H9 (cell line): ENCODE data around the gene SLC12A8. TPM values are rescaled to one million over a fixed set of nuclear protein-coding genes. Genes with fewer than 3 reads are reported as not detected.

Experiments
- DNase-seq: peaks from one replicate; pipeline ENCODE4 v3.0.0-alpha.2; 2017
- H2AFZ ChIP-seq: one replicate; pipeline ENCODE4 v1.6.1; 2013; ENCODE audit warnings: mild to moderate bottlenecking, low read length, control low read depth, moderate library complexity
- H2AK5ac ChIP-seq: 2 replicates; pipeline ENCODE4 v1.6.1; 2013; ENCODE audit warnings: low read length, control low read depth, mixed read lengths; ENCODE audit not compliant: insufficient read length
- H2BK120ac ChIP-seq: one replicate; pipeline ENCODE4 v1.6.1; 2013; ENCODE audit warnings: low read depth, mild to moderate bottlenecking, low read length, control low read depth, inconsistent platforms; ENCODE audit not compliant: poor library complexity, severe bottlenecking
- H2BK12ac ChIP-seq: 2 replicates; pipeline ENCODE4 v1.6.1; 2013; ENCODE audit warnings: low read length, control low read depth, mixed read lengths, low read depth; ENCODE audit not compliant: insufficient read length
- H2BK15ac ChIP-seq: 2 replicates; pipeline ENCODE4 v1.6.1; 2013; ENCODE audit warnings: low read depth, low read length, control low read depth
- H2BK20ac ChIP-seq: one replicate; pipeline ENCODE4 v1.6.1; 2013; ENCODE audit warnings: low read depth, mild to moderate bottlenecking, low read length, control low read depth, inconsistent platforms; ENCODE audit not compliant: poor library complexity, severe bottlenecking
- H2BK5ac ChIP-seq: 2 replicates; pipeline ENCODE4 v1.6.1; 2013; ENCODE audit warnings: low read length, control low read depth, mixed read lengths; ENCODE audit not compliant: insufficient read length
- H3K14ac ChIP-seq: 2 replicates; pipeline ENCODE4 v1.6.1; 2013; ENCODE audit warnings: low read length, control low read depth; ENCODE audit not compliant: insufficient read depth
- H3K18ac ChIP-seq: 2 replicates; pipeline ENCODE4 v1.6.1; 2013; ENCODE audit warnings: low read depth, mild to moderate bottlenecking, mixed read lengths, low read length, control low read depth; ENCODE audit not compliant: insufficient read length
- H3K23ac ChIP-seq: 2 replicates; pipeline ENCODE4 v1.6.1; 2013; ENCODE audit warnings: low read length, control low read depth, mixed read lengths, low read depth; ENCODE audit not compliant: insufficient read length
- H3K23me2 ChIP-seq: 2 replicates; pipeline ENCODE4 v1.6.1; 2013; ENCODE audit warnings: low read depth, mild to moderate bottlenecking, mixed read lengths, low read length, control low read depth; ENCODE audit not compliant: insufficient read length, poor library complexity, severe bottlenecking
- H3K27ac ChIP-seq: 2 replicates; pipeline ENCODE4 v1.5.1; 2013; ENCODE audit warnings: low read length, control low read depth, mixed read lengths, low read depth; ENCODE audit not compliant: insufficient read length
- H3K27me3 ChIP-seq: 2 replicates; pipeline ENCODE4 v1.6.1; 2013; ENCODE audit warnings: low read length, control low read depth, inconsistent platforms; ENCODE audit not compliant: insufficient read depth
- H3K4ac ChIP-seq: 2 replicates; pipeline ENCODE4 v1.6.1; 2013; ENCODE audit warnings: low read depth, mild to moderate bottlenecking, control low read depth, inconsistent platforms, low read length, moderate library complexity
- H3K4me1 ChIP-seq: 2 replicates; pipeline ENCODE4 v1.6.1; 2013; ENCODE audit warnings: low read length, control low read depth, inconsistent platforms; ENCODE audit not compliant: insufficient read depth
- H3K4me2 ChIP-seq: 2 replicates; pipeline ENCODE4 v1.6.1; 2013; ENCODE audit warnings: low read length, control low read depth, mixed read lengths; ENCODE audit not compliant: insufficient read length, insufficient read depth
- H3K56ac ChIP-seq: 2 replicates; pipeline ENCODE4 v1.6.1; 2013; ENCODE audit warnings: low read depth, mild to moderate bottlenecking, mixed read lengths, low read length, control low read depth; ENCODE audit not compliant: insufficient read length
- H3K79me1 ChIP-seq: 2 replicates; pipeline ENCODE4 v1.6.1; 2013; ENCODE audit warnings: low read depth, mild to moderate bottlenecking, moderate library complexity, low read length, control low read depth, inconsistent platforms; ENCODE audit not compliant: insufficient read depth, poor library complexity, severe bottlenecking
- H3K79me2 ChIP-seq: 2 replicates; pipeline ENCODE4 v1.6.1; 2013; ENCODE audit warnings: low read length, control low read depth, inconsistent platforms; ENCODE audit not compliant: insufficient read depth
- H3K9ac ChIP-seq: 2 replicates; pipeline ENCODE4 v1.6.1; 2013; ENCODE audit warnings: low read length, control low read depth, mixed read lengths; ENCODE audit not compliant: insufficient read length; ENCODE audit errors: extremely low read depth
- H3K9me3 ChIP-seq: one replicate; pipeline ENCODE4 v1.6.1; 2013; ENCODE audit warnings: low read depth, low read length, inconsistent platforms; ENCODE audit not compliant: control insufficient read depth
- H3T11ph ChIP-seq: one replicate; pipeline ENCODE4 v1.6.1; 2013; ENCODE audit warnings: mild to moderate bottlenecking, low read length, control low read depth, inconsistent platforms
- H4K20me1 ChIP-seq: one replicate; pipeline ENCODE4 v1.6.1; 2013; ENCODE audit not compliant: control insufficient read depth, insufficient read length, insufficient read depth
- H4K5ac ChIP-seq: 2 replicates; pipeline ENCODE4 v1.6.1; 2013; ENCODE audit warnings: low read depth, mild to moderate bottlenecking, mixed read lengths, low read length, control low read depth; ENCODE audit not compliant: insufficient read length
- H4K8ac ChIP-seq: replicated peaks from 2 replicates; pipeline ENCODE4 v1.6.1; 2013; ENCODE audit warnings: low read length, control low read depth, mixed read lengths, low read depth; ENCODE audit not compliant: insufficient read length
- H4K91ac ChIP-seq: 2 replicates; pipeline ENCODE4 v1.6.1; 2013; ENCODE audit warnings: low read depth, mild to moderate bottlenecking, moderate library complexity, mixed read lengths, low read length, control low read depth; ENCODE audit not compliant: insufficient read length
- H3K27ac Mint-ChIP-seq, 3 experiments: 2 replicates in 2 of 3; 3 replicates in 1 of 3; pipeline ENCODE4 v1.8.0; 2020 to 2021; ENCODE audit warnings: mixed read lengths in 3 of 3, mild to moderate bottlenecking in 1 of 3, moderate library complexity in 1 of 3
- H3K27me3 Mint-ChIP-seq: 2 replicates; pipeline ENCODE4 v1.8.0; 2021; ENCODE audit warnings: low read depth, mild to moderate bottlenecking, moderate library complexity, mixed read lengths
- H3K36me3 Mint-ChIP-seq, 3 experiments: 2 replicates in 2 of 3; 3 replicates in 1 of 3; pipeline ENCODE4 v1.8.0; 2020 to 2021; ENCODE audit warnings: low read depth in 3 of 3, mixed read lengths in 3 of 3; ENCODE audit not compliant: insufficient read depth in 1 of 3
- H3K4me1 Mint-ChIP-seq, 2 experiments: 2 replicates each; pipeline ENCODE4 v1.8.0; 2020; ENCODE audit warnings: mixed read lengths in 2 of 2
- H3K4me3 Mint-ChIP-seq, 2 experiments: 2 replicates in 1 of 2; 3 replicates in 1 of 2; pipeline ENCODE4 v1.8.0; 2020 to 2021; ENCODE audit warnings: mild to moderate bottlenecking in 2 of 2, mixed read lengths in 2 of 2, moderate library complexity in 1 of 2
- H3K9me3 Mint-ChIP-seq, 2 experiments: 2 replicates in 1 of 2; 3 replicates in 1 of 2; pipeline ENCODE4 v1.8.0; 2020; ENCODE audit warnings: mild to moderate bottlenecking in 2 of 2, mixed read lengths in 2 of 2, moderate library complexity in 1 of 2
- WGBS: extraction: QIAGEN DNeasy Blood & Tissue Kit; methylation state at CpG from one replicate; pipeline ENCODE4 v1.1.7; 2013; ENCODE audit warnings: missing lambda C conversion rate, low lambda C conversion rate, mixed read lengths; ENCODE audit not compliant: insufficient read length; ENCODE audit errors: extremely low coverage; 5-methylcytosine and 5-hydroxymethylcytosine counted together
- total RNA-seq: library from RNA; stranded (reverse); gene quantifications from 2 replicates; pipeline ENCODE4 v1.2.1, GENCODE V29; 2021
- TF ChIP-seq, protein P1 (sequence below): fragments of 200-600 bp; sonication (generic); conservative IDR thresholded peaks from 3 replicates; pipeline ENCODE4 v1.8.0; 2021; ENCODE audit warnings: antibody characterized with exemption, mild to moderate bottlenecking

The SLC12A8 gene
- total RNA-seq, 1 experiment from 2014 or later, result 8.2 TPM

DNA sequence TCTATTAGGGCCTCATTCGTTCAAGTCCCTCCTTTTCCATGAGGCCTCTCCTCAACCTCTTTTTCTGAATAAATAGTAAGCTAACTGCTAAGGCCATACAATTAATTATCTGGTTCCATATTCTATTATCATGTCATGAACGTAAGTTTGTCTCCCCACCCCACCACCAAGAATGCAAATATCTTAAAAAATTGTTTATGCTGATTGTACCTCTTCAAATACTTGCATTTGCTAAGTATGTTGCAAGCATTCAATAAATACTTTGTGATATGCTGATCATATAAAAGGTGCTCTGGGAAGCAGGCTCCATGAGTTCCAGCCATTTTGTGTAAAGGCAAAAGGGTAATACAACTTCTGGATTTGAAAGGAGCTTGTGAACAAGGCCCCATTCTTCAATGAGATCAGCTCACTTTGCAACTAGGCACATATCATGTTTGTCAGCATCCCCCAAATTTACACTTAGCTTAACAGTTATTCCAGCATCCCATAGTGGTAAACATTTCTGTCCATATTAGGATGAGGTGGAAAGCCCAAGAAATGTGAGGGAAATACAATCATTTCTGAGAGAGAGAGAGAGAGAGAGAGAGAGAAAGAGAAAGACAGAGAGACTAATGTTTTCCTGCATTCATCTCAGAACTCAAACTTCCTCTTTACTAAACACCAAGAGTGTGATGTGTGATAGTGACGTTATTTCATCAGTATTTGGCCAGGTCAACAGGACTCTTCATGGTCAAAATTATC lies 33.2 kb downstream of the SLC12A8 start:
- Mint-ChIP-seq H3K36me3 (peaks cover 4 to 6% (median 6%) of the 10 kb centered on the region in 3 experiments; a peak in 6 of 7 replicates), H3K4me3 (no peak overlapping the region), H3K9me3 (no peaks in the 10 kb centered on the region), H3K27me3 (no peaks in the 10 kb centered on the region), H3K27ac (no peak overlapping the region), H3K4me1 (peaks cover 17 to 18% of the 10 kb centered on the region in 2 experiments)
- Histone ChIP-seq H4K20me1 (no peaks in the 10 kb centered on the region), H2AK5ac (no peak overlapping the region), H3K14ac (no peak overlapping the region), H3K23ac (no peak overlapping the region), H3K79me2 (no peaks in the 10 kb centered on the region), H3K18ac (no peak overlapping the region), H3K56ac (no peak overlapping the region), H4K8ac (no peak overlapping the region), H3K4ac (no peak overlapping the region), H2BK20ac (no peak overlapping the region), H3K27ac (no peak overlapping the region), H2BK15ac (no peak overlapping the region), H2BK120ac (no peak overlapping the region), H3K27me3 (no peaks in the 10 kb centered on the region), H3K79me1 (no peaks in the 10 kb centered on the region), H4K91ac (no peak overlapping the region), H2BK5ac (no peak overlapping the region), H3K4me2 (no peak overlapping the region), H3K4me1 (no peaks in the 10 kb centered on the region), H3K9me3 (no peaks in the 10 kb centered on the region), H2AFZ (no peak overlapping the region), H3K9ac (no peak overlapping the region), H2BK12ac (no peak overlapping the region), H3T11ph (no peak overlapping the region), H4K5ac (no peak overlapping the region), H3K23me2 (no peaks in the 10 kb centered on the region)
- no peak for DNase-seq
- TF ChIP-seq, protein P1, sequence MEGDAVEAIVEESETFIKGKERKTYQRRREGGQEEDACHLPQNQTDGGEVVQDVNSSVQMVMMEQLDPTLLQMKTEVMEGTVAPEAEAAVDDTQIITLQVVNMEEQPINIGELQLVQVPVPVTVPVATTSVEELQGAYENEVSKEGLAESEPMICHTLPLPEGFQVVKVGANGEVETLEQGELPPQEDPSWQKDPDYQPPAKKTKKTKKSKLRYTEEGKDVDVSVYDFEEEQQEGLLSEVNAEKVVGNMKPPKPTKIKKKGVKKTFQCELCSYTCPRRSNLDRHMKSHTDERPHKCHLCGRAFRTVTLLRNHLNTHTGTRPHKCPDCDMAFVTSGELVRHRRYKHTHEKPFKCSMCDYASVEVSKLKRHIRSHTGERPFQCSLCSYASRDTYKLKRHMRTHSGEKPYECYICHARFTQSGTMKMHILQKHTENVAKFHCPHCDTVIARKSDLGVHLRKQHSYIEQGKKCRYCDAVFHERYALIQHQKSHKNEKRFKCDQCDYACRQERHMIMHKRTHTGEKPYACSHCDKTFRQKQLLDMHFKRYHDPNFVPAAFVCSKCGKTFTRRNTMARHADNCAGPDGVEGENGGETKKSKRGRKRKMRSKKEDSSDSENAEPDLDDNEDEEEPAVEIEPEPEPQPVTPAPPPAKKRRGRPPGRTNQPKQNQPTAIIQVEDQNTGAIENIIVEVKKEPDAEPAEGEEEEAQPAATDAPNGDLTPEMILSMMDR, result no peak
- WGBS, result no CpG with 5 or more reads among the region's 3 CpGs
